ENCODE measurements around the gene GJB3.
A peak's percentile ranks its signal among the peaks of the same experiment; 100 is the strongest.
"Not testable (repeated sequence)": the region's sequence is repeated elsewhere in the genome, so short reads cannot be mapped to it uniquely, and the experiment has no call there.

GJB3 gene

GRCh38 chr1:34781071-34781843, at the start of gene GJB3:
GJB3 (plus strand) TSS chr1:34781214; CDS start chr1:34784763, 3,549 bp downstream.
- no peak for DNase-seq

- DNase-seq = not testable (repeated sequence)
Measured at GRCh38 chr1:34732831-34733230, 48.2 kb upstream of the GJB3 start.

GRCh38 chr1:34736692-34737091, 44.3 kb upstream of the GJB3 start:
- no peak for DNase-seq

- not testable (repeated sequence) for DNase-seq
Measured at GRCh38 chr1:34737236-34737635, 43.8 kb upstream of the GJB3 start.

GRCh38 chr1:34739613-34740012, 41.4 kb upstream of the GJB3 start:
- no peak for DNase-seq

- DNase-seq = no peak
Measured at GRCh38 chr1:34740161-34740868, 40.7 kb upstream of the GJB3 start.

GRCh38 chr1:34742667-34743270, 38.2 kb upstream of the GJB3 start:
- peak; percentile 81 for DNase-seq

GRCh38 chr1:34743775-34744174, 37.2 kb upstream of the GJB3 start:
- no peak for DNase-seq

- no peak for DNase-seq
Measured at GRCh38 chr1:34744851-34745250, 36.2 kb upstream of the GJB3 start.

GRCh38 chr1:34745666-34746065, 35.3 kb upstream of the GJB3 start:
- no peak for DNase-seq

GRCh38 chr1:34746101-34746500, 34.9 kb upstream of the GJB3 start:
- DNase-seq = no peak

- no peak for DNase-seq
Measured at GRCh38 chr1:34746785-34747637, 34.0 kb upstream of the GJB3 start.

- no peak for DNase-seq
Measured at GRCh38 chr1:34747638-34747941, 33.4 kb upstream of the GJB3 start.

GRCh38 chr1:34749992-34750391, 31.0 kb upstream of the GJB3 start:
- DNase-seq = no peak

GRCh38 chr1:34750610-34751009, 30.4 kb upstream of the GJB3 start:
- no peak for DNase-seq

GRCh38 chr1:34753163-34753562, 27.9 kb upstream of the GJB3 start:
- DNase-seq = no peak

GRCh38 chr1:34754964-34755637, 25.9 kb upstream of the GJB3 start, which contains the start of gene GJB5:
GJB5 (plus strand) TSS chr1:34755047; CDS start chr1:34757331, 2,284 bp downstream.
- DNase-seq = no peak

GRCh38 chr1:34755961-34756360, 25.1 kb upstream of the GJB3 start:
- DNase-seq = no peak

GRCh38 chr1:34757386-34757785, 23.6 kb upstream of the GJB3 start:
- DNase-seq = no peak

- no peak for DNase-seq
Measured at GRCh38 chr1:34758751-34759150, 22.3 kb upstream of the GJB3 start.

GRCh38 chr1:34759503-34760357, 21.3 kb upstream of the GJB3 start, which contains the start of gene GJB4:
GJB4 (plus strand) TSS chr1:34759740; CDS start chr1:34761255, 1,515 bp downstream.
- no peak for DNase-seq
